ENCODE results near the gene AKTIP.
"Not testable (repeated sequence)": the region's sequence is repeated elsewhere in the genome, so short reads cannot be mapped to it uniquely, and the experiment has no call there.

The AKTIP gene

DNA sequence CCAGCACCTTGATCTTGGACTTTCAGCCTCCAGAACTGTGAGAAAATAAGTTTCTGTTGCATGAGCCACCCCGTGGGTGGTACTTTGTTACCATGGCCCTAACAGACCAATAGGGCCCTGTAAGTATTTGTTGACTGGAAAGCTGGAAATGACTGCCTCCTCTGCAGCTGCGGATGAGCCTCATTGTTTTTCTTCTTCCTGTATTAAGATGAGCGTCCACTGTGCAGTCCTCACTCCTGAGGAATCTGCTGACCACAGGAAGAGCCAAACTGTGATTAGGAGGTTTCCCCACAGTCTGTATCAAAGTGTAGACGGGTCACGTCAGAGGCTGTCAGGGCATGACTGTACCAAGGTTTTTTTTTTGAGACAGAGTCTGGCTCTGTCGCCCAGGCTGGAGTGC, 12.2 kb upstream of the AKTIP start:
- DNase-seq = no peak

DNA sequence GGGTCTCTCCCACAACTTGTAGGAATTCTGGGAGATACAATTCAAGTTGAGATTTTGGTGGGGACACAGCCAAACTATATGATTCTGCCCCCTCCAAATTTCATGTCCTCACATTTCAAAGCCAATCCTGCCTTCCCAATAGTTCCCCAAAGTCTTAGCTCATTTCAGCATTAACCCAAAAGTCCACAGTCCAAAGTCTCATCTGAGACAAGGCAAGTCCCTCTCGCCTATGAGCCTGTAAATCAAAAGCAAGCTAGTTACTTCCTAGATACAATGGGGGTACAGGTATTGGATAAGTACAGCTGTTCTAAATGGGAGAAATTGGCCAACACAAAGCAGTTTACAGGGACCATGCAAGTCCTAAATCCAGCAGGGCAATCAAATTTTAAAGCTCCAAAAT, 9.8 kb upstream of the AKTIP start:
- DNase-seq = not testable (repeated sequence)

DNA sequence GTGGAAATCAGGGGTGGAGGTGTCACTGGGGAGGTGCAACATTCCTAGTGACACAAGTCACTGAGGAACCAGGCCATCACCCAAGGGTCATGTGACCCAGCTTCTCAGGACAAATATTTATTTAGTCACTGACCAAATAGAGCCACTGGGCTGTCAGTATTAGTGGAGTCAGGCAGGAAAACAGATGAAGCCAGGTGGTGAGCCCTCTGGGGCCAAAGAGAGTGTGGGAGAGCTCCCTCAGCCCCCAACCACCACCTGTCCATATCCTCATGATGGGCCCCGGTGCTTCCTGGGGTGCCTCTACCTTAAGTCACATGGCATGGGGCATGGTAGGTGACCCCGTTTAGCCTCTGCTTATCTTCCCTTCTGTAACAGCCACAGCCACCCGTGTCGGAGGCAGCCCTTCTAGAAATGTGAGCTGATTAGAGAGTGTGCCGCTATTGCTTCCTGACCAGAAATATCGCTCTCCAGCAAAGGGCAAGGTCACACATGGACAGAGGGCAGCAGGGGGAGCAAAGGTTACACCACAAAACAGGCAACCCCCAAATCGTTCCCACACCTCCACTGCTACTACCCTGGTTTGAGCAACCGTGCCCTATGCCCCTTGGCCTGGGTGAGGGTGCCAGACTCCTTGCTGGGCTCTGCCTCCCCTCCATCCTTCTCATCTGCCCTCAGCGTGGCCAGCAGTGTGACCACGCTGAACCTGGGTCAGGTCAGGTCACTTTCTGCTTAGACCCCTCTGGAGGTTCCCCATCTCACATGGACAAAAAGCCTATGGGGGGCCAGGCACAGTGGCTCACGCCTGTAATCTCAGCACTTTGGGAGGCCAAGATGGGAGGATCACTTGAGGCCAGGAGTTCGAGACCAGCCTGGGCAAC, 8.6 kb upstream of the AKTIP start:
- DNase-seq = no peak

DNA sequence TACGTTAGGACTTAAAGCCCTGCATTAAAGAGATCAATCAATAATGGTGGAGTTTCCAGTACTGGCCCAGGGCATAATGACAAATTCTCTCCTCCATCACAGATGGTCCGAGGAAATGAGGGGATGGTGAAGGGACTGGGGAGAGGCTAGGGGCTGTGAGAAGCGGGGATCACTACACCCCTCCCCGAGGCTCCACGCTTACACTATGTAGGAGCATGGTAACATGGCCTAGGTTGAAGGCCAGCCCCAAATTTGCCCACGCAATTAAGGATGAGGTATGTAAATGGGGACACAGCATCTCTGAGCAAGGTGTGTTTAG, 8.0 kb upstream of the AKTIP start:
- no peak for DNase-seq

DNA sequence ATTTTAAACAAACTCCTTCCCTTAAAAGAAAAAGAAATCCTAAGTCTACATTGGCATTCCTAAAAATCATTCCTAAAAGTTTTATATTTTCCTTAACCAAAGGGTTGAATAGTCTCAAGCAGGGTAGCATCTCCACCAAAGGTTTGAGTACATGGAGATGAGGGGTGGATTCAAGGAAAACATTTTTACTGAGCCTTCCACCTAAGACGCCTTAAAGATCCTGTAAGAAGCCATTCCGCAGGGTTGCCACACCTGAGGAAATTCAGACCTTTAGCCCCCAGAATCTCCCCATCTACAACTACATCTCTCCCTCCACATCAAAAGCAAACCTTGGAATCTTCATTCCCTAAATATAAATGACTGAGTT, 7.7 kb upstream of the AKTIP start:
- no peak for DNase-seq

DNA sequence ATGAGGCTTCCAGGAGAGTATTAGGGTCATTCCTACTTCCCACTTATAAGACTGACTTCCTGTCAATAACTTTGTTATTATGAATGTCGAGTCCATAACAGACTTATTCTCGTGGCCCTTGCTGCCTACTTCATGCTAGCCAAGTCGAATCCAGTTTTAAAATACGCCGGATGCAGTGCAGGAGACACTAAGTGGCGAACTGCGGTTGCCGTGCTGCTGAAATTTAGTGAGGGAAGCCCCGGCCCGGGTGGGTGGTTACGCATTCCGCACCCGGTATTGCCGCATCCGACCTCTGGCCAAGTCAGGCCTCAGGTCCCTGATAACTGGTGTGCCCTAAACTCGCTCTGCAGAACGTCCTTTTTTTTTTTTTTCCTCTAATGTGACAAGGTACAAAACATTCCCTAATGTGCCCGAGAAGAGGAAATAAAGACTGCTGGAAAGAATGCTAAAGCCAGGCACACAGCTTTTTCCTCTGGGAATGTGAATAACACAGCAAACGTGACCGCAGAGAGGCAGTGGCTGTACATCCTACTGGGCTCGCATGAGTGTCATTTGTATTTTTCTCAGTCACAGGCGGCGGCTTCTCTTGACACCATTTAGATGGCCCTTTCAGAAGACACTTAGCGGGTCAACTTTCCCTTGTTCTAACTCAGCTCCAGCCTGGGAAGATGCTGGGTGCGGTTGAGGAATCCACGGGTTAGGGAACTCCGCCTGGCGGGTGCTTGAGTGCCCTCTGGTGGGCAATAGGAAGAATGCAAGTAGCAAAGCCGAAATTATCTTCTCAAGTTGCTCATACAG, 7.1 kb upstream of the AKTIP start:
- DNase-seq = peak; percentile 67

DNA sequence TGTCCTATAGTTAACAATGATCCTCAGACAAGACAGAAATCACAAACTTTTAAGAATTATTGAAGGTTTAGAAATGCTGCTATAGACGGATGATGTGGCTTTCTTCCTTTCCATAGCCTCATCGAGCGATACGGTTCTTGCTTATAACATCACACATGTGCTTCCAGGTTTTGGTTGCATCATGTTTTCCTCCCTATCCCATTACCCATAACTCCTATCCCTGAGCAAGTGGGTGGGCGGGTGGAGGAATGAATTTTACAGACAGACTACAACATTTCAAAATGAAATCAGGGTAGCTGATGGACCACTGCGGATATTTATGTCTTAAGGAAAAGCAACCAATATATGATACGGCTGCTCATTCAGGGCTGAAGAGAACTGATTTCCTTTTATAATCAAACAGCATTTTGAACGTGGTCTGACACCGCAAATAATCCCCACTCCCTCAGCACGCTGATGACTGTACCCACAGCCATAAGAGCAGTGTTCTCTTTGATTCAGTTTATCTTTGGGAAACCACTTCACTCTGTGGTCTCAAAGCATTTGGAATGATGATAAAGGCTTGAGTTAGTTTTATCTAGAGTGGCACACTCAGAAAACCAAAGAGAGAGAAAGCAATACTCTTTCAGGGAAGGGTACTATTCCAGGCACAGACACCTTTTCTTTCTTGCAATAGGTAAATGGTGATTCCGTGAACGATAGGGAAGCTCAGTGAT, 4.6 kb upstream of the AKTIP start:
- DNase-seq = no peak

DNA sequence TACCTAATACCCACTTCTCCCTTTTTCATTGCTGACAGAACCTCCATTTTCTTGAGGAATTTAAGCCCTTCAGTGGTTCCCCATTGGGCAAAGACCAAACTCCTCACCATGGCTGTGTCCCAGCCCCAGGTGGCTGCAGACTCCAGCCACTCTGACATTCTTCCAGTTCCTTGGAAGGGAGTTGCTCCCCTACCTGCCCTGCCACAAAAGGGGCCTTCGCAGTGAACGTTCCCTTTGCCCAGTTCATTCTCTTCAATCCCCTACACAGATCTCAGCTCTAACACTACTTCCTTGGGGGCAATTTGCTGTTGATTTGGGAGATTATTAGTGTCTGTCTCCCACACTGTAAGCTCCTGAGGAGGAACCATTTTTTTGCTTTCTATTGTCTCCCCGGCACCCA, 3.2 kb upstream of the AKTIP start:
- DNase-seq = no peak

DNA sequence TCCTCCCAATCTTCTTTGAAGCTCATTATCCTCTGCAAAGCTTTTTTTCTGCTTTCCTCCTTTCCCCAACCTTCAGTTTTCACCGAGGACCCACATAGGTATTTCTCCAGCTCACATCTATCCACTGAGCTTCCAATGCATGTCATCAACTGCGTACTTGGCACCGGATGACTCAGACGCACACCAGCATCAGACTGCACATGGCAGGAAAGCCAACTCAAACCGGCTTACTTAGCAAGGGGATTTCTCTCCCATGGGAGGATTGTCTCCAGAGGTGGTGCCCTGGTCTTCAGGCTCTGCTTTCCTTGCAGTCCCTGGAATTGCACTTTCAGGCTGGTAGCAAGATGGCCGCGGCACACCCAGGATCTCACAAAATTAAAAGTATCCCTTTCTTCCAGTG, 1.7 kb upstream of the AKTIP start:
- DNase-seq = peak; percentile 28

DNA sequence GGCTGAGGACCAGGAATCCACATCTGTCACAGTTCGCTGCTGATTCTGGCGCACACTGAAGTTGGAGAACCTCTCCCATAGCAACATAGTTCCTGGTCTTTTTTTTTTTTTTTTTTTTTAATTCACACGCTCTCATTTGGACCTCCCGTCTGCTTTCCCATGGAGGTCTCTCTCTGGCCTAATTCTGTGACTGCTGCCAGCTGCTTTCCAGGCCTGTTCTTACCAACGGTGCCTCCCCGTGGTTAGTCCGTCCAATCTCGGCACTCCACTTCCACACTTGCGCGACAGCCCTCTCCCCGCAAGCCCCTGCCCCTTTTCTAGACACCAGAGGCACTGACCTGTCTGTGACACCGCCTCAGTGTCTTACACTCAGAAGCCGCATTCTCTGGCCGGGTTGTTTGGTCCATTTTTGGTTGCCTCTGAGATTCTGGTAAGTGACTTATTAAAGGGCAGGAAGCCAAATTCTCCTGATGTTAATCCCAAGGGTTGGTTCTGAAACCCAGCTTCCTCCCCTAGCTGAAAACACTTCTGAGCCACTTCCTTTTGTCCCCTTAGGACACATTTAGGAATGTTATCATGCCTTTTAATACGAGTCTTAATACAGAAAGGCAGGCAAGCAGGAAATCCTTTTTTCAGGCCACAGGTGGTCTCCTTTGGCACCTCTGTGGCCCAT, 1.1 kb upstream of the AKTIP start:
- peak; percentile 48 for DNase-seq

DNA sequence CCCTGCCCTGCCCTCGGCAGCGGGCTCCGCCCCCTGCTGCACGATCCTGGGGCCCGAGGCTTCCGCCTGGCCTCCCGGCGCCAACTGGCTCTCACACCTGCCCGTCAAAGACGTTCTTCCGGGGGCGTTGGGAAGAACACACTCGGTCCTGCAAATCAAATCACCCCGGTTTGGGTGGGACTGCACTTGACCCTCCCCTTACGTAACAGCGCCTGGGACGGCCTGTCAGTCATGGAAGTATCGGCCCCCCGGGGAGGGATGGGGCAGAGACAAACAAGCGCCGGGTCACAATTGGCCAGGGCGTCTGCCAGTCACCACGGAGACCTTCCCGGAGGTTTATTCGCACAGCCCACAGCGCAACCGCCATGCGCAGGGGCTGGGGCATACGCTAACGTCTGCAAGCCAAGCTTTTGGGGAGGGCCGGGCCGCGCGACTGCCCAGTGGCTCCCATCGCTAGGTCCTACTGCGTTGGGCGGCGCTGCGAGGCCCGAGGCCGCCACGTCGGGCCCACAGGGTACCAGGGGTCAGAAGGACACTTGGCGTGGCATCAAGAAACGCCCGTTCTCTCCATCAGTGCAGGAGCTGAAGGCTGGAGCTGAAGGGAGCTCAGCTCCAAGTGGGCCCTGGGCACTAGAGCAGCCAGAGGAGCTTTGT, 388 bp upstream of the AKTIP start:
- peak; percentile 100 for DNase-seq

DNA sequence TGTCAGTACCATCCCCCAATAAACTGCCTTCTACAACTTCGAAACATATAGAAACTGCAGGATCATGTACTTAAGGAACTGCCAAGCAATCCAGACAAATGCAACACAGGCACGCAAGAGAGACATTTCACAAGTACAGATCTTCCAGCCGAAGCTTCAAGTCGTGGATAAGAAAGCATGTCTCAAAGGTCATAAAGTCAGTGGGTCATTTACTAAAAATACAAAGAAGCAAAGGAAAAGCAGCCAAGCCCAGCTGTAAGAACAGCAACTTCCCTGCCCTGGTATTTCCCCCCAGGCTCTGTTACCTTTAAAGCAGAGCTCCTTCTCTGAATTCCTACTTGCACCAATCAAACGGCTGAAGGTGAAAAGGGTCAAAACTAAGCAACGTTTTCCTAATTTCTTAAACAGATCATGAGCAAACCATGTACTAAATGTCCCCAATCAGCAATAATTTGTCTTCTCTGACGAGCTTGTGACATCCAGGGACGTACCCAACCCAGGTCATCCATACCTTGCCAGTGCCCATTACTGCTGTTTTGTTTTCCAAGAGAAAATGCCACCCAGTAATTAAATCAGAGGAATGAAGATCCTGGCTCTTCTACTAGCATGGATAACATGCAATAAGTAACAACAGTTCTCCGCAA, 1.7 kb downstream of the AKTIP start:
- no peak for DNase-seq

DNA sequence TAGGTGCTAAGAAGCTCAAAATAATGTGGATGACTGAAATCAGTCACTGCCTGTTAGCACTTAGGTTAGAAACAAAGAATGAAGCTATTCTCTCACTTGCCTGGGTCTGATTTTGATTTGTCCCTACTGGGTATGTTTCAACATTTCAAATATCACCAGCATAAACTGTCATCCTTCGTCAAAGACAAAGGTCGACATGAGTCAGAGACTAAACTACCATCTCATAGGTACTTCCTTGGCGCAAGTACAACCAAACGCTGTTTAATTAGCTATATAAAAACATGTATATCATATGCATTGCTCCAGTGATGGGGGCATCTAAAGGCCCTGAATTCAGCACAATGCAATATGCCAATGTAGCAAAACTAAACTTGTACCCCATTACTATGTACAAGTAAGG, 4.0 kb downstream of the AKTIP start:
- no peak for DNase-seq

DNA sequence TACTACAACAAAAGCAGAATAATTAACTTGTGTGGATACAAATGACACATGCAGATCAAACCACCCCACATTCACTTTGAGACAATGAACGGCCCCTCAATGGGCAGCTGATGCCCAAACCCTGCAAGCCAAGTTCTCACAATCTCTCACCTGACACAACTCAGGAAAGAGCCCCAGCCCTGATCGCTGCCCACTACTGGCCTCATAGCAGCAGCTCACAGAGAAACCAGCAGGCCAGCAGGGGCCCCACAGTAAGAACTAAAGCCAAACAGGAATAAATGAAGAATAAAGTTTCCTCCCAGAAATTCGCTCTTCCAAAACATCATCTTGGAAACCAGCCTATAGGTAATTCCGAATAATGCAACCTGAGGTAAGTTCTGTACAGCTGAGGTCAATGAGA, 7.7 kb downstream of the AKTIP start:
- no peak for DNase-seq

DNA sequence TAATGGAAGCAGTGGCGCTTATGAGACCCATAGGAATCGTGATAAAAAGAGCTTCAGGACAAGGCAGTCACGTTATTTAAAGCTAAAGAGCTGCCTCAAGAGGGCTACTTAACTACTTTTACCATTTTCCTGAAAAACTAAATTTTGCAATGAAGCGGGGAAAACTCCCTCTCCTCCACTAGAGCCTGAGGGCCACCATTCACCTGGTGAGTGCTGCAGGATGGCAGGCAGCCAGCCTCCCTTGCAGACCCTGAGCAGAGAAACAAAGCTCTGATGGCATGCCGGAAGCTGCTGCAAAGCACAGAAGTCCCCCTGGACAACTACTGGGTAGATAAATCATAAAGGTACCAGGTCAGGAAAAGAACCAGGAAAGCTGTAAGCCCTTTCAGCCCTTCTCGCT, 8.4 kb downstream of the AKTIP start:
- DNase-seq = no peak

DNA sequence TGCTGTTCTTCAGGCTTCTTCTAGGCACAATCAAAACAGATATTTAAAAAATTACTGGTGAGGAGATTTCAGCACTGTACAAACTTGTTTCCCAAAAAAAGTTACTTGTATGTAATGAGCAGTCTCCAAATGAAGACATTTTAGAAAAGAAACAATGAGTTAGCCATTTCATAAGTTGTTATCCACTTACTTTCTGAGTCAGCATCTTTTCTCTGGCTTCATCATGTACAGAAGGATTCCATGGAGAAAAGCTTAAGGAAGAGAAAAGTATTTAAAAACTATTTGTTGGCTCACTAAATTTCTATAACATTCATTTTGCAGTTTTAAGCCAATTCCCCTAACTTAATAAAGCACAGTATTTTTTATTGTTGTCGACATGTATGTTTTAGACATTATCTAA, 10.5 kb downstream of the AKTIP start:
- DNase-seq = no peak

DNA sequence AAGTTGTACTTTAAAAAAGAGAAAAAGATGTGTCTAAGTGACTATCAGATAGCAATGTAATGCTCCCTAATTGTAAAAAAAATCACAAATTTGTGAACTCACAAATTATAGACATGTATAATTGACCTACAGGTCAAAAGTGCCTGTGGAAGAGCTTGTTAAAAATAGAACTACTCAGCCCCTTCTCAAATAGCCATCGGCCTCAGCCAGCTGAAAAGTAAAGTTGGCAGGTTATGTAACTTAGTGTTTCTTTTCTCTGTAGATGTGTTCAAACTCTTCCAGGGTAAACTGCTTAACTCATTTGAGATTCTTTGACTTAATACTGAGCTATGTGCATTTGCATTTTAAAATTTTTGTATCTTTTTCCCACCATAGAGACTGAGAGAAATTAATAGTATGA, 13.3 kb downstream of the AKTIP start:
- DNase-seq = no peak

DNA sequence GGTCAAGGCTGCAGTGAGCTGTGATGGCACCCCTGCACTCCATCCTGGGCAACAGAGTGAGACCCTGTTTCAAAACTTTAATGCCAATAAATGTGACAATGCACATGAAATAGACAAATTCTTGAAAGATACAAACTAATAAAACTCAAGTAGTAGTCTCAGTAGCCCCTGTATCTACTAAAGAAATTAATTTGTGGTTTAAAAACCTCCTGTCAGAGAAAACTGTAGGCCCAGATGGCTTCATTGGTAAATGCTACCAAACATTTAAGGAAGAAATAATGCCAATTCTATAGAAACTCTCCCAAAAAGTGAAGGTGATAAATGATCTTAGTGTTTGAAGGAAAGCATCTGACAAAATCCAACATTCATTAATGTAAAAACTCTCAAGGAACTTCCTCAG, 16.8 kb downstream of the AKTIP start:
- DNase-seq = no peak

DNA sequence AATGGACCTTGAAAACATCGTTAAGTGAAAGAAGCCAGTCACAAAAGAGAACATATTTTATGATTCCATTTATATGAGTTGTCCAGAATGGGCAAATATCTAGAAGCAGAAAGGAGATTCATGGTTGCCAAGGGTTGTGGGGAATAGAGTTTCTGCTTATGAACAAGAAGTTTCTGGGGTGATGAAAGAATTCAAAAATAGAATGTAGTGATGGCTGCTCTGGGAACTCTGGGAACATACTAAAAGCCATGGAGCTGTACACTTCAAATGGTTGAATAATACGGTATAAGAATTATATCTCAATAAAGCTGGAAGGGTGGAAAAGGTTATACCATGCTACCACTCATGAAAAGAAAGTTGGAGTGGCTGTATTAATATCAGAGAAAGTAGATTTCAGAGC, 18.5 kb downstream of the AKTIP start:
- no peak for DNase-seq

DNA sequence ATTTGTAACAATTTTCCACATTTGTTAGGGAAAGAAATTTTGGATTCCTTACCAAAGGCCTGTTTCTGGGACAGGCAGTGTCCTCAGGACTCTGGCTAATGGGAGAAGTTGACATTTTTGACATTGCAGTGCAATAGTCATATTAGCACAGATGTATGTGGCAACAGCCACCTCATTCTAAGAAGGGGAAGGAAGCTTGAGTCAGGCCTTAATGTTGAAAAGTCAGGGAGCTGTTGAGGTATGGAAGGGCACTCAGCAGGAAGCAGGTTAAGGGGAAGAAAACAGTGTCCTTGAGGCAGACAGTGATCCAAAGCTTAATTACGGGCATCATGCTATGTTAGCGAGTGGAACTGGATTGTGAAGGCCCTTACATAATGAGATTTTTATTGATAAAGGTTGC, 20.9 kb downstream of the AKTIP start:
- no peak for DNase-seq

DNA sequence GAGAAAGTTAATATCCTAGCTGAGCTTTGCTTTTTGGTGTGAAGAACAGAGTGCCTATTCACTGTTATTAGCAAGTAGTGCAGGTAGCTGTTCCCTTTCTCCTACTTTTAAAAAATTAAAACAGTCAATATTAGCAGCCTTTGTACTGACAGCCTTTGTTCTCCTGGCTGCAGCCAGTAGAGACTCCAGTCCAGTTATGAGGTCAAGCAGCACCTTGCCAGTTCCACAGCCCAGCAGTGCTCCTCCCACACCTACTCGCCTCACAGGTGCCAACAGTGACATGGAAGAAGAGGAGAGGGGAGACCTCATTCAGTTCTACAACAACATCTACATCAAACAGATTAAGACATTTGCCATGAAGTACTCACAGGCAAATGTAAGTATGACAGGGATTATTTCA, 22.6 kb downstream of the AKTIP start:
- DNase-seq = no peak

DNA sequence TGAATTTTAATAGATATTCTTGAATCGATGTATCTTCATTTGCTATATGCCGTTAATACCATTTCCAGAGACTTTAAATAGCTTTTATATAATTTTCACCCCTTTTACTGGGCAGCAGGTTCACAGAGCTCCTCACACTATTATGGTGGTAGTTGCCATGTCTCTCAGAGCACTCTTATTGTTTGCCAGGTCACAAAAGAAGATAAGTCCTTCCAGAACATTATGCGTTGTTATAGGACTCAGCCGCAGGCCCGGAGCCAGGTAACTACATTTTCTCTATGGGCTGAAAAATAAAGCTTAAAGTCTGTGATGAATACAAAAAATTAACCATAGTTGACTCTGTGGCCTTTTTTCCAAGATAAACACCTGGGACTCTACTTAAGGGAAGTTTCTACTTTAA, 24.0 kb downstream of the AKTIP start:
- DNase-seq = no peak
